GM12801 (cell line): ENCODE results near the gene HPDL.

Experiments
- TF ChIP-seq, protein P1 (sequence below): IDR thresholded peaks from one replicate; pipeline ENCODE4 v1.5.1; 2011; ENCODE audit warnings: control low read depth; ENCODE audit not compliant: insufficient read length; ENCODE audit errors: extremely low read depth

The HPDL gene

DNA sequence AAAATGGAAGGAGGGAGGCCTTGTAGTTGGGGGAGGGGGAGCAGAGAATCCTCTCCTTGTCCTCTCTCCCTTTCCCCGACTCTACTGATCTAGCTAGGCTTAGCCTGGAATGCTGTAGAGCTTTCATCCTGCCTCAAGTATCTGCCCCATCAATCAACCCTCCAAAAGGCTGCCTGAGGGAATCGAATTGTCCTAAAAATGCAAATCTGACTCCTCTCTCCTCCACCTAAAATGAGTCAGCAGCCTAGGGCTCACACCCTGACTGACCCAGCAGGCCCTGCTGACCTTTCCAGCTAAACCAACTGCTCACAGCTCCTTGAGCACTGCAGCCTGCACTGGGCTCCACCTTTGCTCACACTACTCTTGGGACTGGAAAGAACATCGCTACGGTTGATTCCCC, 2.8 kb downstream of the HPDL start:
- TF ChIP-seq, protein P1, sequence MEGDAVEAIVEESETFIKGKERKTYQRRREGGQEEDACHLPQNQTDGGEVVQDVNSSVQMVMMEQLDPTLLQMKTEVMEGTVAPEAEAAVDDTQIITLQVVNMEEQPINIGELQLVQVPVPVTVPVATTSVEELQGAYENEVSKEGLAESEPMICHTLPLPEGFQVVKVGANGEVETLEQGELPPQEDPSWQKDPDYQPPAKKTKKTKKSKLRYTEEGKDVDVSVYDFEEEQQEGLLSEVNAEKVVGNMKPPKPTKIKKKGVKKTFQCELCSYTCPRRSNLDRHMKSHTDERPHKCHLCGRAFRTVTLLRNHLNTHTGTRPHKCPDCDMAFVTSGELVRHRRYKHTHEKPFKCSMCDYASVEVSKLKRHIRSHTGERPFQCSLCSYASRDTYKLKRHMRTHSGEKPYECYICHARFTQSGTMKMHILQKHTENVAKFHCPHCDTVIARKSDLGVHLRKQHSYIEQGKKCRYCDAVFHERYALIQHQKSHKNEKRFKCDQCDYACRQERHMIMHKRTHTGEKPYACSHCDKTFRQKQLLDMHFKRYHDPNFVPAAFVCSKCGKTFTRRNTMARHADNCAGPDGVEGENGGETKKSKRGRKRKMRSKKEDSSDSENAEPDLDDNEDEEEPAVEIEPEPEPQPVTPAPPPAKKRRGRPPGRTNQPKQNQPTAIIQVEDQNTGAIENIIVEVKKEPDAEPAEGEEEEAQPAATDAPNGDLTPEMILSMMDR = no peak

DNA sequence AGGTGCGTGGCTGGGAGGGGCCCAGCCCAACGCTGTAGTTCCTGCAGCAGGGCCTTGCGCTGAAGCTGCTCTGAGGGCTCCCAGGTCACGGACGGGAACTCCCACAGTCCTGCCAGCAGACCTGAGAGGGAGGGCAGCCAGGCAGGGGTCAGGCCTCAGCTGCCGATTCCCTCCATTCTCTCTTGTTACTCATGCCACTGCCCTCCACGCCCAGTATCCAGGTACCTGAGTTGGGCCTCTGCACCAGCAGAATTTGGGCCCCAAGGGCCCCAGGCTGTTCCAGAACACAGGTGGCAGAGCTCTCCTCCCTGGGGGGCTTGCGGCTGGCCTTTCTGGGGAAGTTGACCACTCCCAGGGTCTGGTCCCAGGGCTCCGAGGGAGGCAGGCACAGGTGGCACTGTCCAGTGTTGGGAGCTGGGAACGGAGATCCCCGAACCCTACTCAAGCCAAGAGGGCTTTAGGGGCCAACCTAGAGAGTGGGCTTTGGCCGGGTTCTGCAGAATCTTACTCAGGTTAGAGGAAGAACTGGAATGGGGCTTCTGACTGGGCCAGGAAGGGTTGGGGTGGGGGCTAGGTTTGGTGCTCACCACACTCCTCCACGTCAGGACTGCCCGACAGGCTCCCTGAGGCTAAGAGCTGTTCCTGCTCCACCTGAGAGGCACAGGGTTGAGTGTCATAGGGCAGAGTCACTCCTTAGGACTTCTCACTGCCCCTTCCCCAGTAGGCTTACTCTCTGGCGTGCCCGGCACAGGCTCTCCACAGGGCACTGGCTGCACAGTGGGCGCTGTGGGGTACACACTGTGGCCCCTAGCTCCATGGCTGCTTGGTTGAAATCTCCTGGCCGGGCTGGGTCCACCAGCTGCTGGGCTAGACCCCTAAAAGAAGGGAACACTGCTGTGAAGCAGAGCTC, 5.0 kb downstream of the HPDL start:
- TF ChIP-seq, protein P1 = no peak

DNA sequence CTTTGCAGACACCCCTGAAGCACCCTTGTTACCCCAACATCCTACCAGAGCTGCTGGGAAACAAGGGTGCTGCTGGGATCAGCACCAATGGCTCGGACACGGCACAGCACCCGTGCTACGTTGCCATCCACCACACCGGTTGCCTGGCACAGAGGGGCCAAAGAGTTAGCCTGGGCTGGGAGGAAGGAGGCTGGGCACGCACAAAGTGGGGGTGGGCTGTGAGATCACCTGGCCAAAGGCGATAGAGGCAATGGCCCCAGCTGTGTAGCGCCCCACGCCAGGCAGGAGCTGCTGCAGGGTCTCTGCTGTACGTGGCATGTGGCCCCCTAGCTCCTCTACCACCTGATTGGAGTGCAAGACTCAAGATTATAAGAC, 5.6 kb downstream of the HPDL start:
- TF ChIP-seq, protein P1 = no peak

DNA sequence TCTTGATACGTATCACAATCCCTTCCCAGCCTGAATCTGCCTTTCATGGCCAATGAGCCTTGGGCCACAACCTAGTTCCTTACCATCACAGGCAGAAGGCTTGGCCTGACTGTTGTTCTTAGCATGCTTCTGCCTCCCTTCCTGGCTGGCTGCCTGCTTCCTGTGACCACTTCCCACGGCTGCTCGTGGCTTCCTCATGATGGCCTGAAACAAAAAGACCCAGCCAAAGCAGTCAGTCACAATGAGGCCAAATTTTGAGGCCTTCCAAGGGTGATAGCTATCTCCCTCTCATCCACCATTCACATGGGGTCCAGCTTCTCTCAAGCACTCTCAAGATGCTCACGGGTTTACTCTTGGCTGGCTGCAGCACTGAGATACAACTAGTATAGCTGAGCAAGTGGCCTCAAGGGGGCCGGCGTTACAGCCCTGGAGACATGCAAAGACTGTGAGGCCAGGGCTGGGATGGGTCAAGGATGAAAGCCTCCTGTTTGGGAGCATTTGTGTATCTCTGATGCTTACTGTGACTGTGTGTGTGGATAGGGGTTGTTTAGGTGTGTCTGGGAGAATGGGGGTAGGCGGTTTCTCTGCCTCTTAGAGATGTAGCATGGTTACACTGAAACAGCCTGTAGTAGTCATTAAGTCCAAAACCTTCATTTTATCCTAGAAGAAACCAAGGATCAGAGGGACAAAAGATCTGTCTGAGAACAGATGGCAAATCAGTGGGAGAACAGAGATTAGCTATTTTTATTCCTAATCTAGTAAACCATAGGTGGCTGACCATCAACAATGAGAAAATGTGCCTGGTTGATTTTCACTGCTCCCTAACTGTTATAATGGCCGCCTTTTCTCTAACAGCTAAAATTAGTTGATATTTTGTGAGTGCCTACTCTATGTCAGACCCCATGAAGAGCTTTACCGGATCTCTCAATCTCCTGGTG, 7.9 kb downstream of the HPDL start:
- TF ChIP-seq, protein P1 = no peak

DNA sequence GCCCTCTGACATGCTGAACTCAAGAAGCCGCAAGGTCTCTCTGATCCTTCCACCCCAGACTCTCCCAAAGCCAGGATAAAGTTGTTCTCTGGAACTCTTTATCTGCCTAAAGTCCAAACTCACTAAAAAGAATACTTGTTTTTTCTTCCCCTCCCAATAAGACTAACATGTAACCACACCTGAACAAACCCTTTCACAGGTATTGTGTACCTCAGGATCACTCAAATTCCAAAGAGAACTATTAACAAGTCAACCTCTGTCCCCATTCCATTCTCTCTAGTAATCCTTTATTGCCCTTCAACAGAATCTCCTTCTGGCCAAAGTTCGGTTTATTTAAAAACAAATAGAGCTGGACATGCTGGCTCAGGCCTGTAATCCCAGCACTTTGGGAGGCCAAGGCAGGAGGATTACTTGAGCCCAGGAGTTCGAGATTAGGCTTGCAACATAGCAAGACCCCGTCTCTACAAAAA, 9.2 kb downstream of the HPDL start:
- TF ChIP-seq, protein P1 = no peak

DNA sequence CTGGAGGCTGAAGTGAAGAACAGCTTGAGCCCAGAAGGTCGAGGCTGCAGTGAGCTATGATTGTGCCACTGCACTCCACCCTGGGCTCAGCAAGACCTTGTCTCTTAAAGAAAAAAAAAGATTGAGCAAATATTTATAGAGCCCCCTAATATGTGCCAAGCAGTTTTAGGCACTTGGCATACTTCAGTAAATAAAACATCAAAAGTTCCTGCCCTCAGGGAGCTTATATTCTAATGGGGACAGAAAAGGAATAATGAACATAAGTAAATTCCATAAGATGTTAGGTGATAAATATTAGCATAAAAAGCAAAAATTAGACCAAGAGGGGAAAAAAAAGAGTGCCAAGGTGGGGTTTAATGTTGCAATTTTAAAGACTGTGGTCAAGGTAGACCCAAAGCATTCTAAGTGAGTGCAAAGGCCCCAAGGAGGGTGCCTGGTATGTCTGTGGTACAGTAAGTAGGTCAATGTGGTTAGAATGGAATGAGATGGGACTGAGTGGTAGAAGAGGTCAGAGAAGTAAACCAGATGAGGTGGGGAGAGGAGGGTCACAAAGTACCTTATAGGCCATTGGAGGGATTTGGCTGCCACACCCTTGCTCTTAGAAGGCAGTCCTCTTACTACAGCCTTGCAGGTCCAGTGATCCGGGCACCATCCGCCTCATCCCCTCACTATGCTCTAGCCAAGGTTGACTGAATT, 11.1 kb downstream of the HPDL start:
- TF ChIP-seq, protein P1 = no peak
